ENCODE data around the gene MTFMT. TPM values are rescaled to one million over a fixed set of nuclear protein-coding genes. Genes with fewer than 3 reads are reported as not detected.
A peak's percentile ranks its signal among the peaks of the same experiment; 100 is the strongest.
"Not testable (repeated sequence)": the region's sequence is repeated elsewhere in the genome, so short reads cannot be mapped to it uniquely, and the experiment has no call there.

Gene MTFMT
- total RNA-seq, 1 donor from 2014 or later, result 22.7 TPM

- intact Hi-C loops (cut with micrococcal nuclease), result no loop called here
- H3K9me3 Mint-ChIP-seq, result no peaks in the 10 kb centered on the region
Measured at GRCh38 chr15:65021488-65021887, 8.0 kb downstream of the MTFMT start.

GRCh38 chr15:65020419-65020818 is 9.0 kb downstream of the MTFMT start:
- no peaks in the 10 kb centered on the region for H3K27me3 Mint-ChIP-seq (ENCODE audit: low read depth)
- no peak overlapping the region for H3K27ac Mint-ChIP-seq
- peaks cover 3% of the 10 kb centered on the region for H3K4me1 Mint-ChIP-seq (ENCODE audit: low read depth)
- DNase-seq (ENCODE audit: low spot score), result no peak
- no peaks in the 10 kb centered on the region for H3K9me3 Mint-ChIP-seq
- peaks cover 53% of the 10 kb centered on the region for H3K36me3 Mint-ChIP-seq (ENCODE audit: low read depth)
- intact Hi-C loops (cut with micrococcal nuclease), result no loop called here
- no peak overlapping the region for H3K4me3 Mint-ChIP-seq (ENCODE audit: low read depth)

More at GRCh38 chr15:65021488-65021887, 8.0 kb downstream of the MTFMT start:
- no peak overlapping the region for H3K27ac Mint-ChIP-seq
- peaks cover 58% of the 10 kb centered on the region for H3K36me3 Mint-ChIP-seq (ENCODE audit: low read depth)
- no peak for DNase-seq (ENCODE audit: low spot score)
- H3K4me1 Mint-ChIP-seq (ENCODE audit: low read depth), result peaks cover 3% of the 10 kb centered on the region
- H3K27me3 Mint-ChIP-seq (ENCODE audit: low read depth), result no peaks in the 10 kb centered on the region
- no peak overlapping the region for H3K4me3 Mint-ChIP-seq (ENCODE audit: low read depth)

GRCh38 chr15:65011198-65011597 is 18.2 kb downstream of the MTFMT start:
- H3K27me3 Mint-ChIP-seq (ENCODE audit: low read depth); H3K4me1 Mint-ChIP-seq (ENCODE audit: low read depth); DNase-seq (ENCODE audit: low spot score); H3K9me3 Mint-ChIP-seq; intact Hi-C loops (cut with micrococcal nuclease); H3K27ac Mint-ChIP-seq; H3K4me3 Mint-ChIP-seq (ENCODE audit: low read depth): not testable (repeated sequence)
- peaks cover 57% of the 10 kb centered on the region for H3K36me3 Mint-ChIP-seq (ENCODE audit: low read depth)

DNA sequence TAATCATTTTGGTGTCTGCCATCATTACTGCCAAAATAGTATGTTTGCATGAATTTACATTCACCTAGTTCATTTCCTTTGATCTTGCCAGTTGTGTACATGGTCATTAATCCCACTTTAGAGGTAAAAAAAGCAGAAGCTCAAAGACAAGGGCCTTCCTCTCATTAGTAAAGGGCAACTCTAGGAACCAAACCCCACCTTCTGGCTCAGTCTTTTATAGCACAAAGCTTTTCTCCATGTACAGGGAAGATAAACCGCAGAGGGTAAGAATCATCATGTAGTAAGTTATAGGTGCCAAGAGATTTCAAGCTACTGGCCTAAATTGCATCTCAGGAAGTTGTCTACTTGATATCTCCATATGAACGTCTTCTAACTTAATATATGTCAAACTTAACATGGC is 20.5 kb downstream of the MTFMT start:
- Mint-ChIP-seq H3K9me3 (peaks cover 5% of the 10 kb centered on the region), H3K4me3 (ENCODE audit: low read depth) (no peak overlapping the region), H3K4me1 (ENCODE audit: low read depth) (no peaks in the 10 kb centered on the region), H3K27ac (no peak overlapping the region), H3K27me3 (ENCODE audit: low read depth) (no peaks in the 10 kb centered on the region), H3K36me3 (ENCODE audit: low read depth) (peaks cover 43% of the 10 kb centered on the region)
- intact Hi-C loops (cut with micrococcal nuclease), result no loop called here
- no peak for DNase-seq (ENCODE audit: low spot score)

DNA sequence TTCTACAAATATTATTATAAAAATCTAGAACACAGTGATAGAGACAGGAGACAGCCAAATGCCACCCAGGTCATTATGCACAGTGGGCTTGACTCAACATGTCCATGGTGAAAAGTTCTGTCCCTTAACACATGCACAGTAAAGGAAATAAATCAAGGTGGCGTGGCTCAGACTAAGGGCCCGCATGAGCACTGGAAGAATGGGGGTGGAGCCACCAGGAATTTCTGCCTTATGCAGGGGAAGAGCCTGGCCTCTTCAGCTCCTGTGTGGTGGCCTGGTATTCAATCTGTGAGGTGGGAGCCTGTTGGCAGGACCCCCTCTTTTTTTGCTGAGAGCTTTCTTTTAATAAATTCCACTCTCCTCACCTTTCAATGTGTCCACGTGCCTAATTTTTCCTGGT is 22.6 kb downstream of the MTFMT start:
- Mint-ChIP-seq H3K36me3 (ENCODE audit: low read depth) (peaks cover 31% of the 10 kb centered on the region), H3K27me3 (ENCODE audit: low read depth) (no peaks in the 10 kb centered on the region), H3K27ac (no peak overlapping the region), H3K4me1 (ENCODE audit: low read depth) (no peaks in the 10 kb centered on the region), H3K9me3 (no peaks in the 10 kb centered on the region), H3K4me3 (ENCODE audit: low read depth) (no peak overlapping the region)
- intact Hi-C loops (cut with micrococcal nuclease), result no loop called here
- no peak for DNase-seq (ENCODE audit: low spot score)

- intact Hi-C loops (cut with micrococcal nuclease), result no loop called here
- no peak for DNase-seq (ENCODE audit: low spot score)
- Mint-ChIP-seq H3K27me3 (ENCODE audit: low read depth) (no peaks in the 10 kb centered on the region), H3K4me3 (ENCODE audit: low read depth) (no peak overlapping the region), H3K36me3 (ENCODE audit: low read depth) (peaks cover 14% of the 10 kb centered on the region), H3K4me1 (ENCODE audit: low read depth) (no peaks in the 10 kb centered on the region), H3K9me3 (no peaks in the 10 kb centered on the region), H3K27ac (no peak overlapping the region)
Measured at GRCh38 chr15:65004993-65005392, 24.4 kb downstream of the MTFMT start.

DNA sequence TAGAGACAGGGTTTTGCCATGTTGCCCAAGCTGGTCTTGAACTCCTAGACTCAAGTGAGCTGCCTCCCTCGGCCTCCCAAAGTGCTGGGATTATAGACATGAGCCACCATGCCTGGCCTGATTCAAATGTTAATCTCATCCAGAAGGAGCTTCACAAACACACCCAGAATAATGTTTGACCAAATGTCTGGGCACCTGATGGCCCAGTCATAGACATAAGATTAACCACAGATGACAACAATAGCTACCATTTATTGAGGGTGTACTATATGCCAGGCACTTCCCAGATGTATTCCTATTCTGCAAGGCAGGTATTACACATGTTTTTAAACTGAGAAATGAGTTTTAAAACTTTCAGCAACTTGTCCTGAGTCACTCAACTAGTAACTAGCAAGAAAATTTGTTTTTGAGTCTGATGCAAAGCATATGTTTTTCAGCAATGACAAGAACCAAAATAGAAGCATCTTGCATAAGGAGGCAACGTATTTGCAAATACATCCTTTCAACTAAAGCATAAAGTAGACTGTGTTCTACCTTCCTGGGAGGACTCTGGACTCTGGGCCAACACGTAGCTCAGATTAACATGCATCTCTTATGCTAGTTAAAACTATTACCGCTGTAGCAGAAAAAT is 31.6 kb downstream of the MTFMT start:
- peaks cover 4% of the 10 kb centered on the region for H3K4me1 Mint-ChIP-seq (ENCODE audit: low read depth)
- DNase-seq (ENCODE audit: low spot score), result no peak
- no peaks in the 10 kb centered on the region for H3K9me3 Mint-ChIP-seq
- H3K4me3 Mint-ChIP-seq (ENCODE audit: low read depth), result no peak overlapping the region
- no peak overlapping the region for H3K27ac Mint-ChIP-seq
- no peaks in the 10 kb centered on the region for H3K27me3 Mint-ChIP-seq (ENCODE audit: low read depth)
- intact Hi-C loops (cut with micrococcal nuclease), result no loop called here
- H3K36me3 Mint-ChIP-seq (ENCODE audit: low read depth), result peaks cover under 1% of the 10 kb centered on the region

DNA sequence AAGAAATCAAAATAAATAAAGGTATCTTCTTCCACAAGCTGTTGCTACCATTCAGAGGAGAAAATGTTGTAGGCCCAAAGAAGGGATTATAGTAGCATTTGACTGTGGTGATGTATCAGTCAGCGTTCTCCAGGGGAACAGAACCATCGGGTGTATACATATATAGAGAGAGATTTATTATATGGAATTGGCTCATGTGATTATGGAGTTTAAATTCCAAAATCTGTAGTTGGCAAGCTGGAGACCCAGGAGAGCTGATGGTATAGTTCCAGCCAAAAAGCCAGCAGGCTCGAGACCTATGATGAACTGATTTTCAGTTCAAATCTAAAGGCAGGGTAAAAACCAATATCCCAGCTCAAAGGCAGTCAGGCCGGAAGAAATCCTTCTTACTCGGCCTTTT is 32.4 kb downstream of the MTFMT start:
- DNase-seq (ENCODE audit: low spot score), result no peak
- Mint-ChIP-seq H3K9me3 (no peaks in the 10 kb centered on the region), H3K27ac (no peak overlapping the region), H3K4me1 (ENCODE audit: low read depth) (peaks cover 5% of the 10 kb centered on the region), H3K36me3 (ENCODE audit: low read depth) (no peaks in the 10 kb centered on the region), H3K4me3 (ENCODE audit: low read depth) (no peak overlapping the region), H3K27me3 (ENCODE audit: low read depth) (no peaks in the 10 kb centered on the region)
- intact Hi-C loops (cut with micrococcal nuclease), result no loop called here

- Mint-ChIP-seq H3K27me3 (ENCODE audit: low read depth) (no peaks in the 10 kb centered on the region), H3K27ac (peak overlapping the region; percentile 2), H3K36me3 (ENCODE audit: low read depth) (no peaks in the 10 kb centered on the region), H3K4me1 (ENCODE audit: low read depth) (peaks cover 17% of the 10 kb centered on the region), H3K4me3 (ENCODE audit: low read depth) (no peak overlapping the region), H3K9me3 (no peaks in the 10 kb centered on the region)
- DNase-seq (ENCODE audit: low spot score), result no peak
- intact Hi-C loops (cut with micrococcal nuclease), result loop anchor here (5.0 kb wide), 1 partner anchor 101 kb away; no protein-coding TSS in a partner anchor
Measured at GRCh38 chr15:64993290-64993689, 36.1 kb downstream of the MTFMT start.

DNA sequence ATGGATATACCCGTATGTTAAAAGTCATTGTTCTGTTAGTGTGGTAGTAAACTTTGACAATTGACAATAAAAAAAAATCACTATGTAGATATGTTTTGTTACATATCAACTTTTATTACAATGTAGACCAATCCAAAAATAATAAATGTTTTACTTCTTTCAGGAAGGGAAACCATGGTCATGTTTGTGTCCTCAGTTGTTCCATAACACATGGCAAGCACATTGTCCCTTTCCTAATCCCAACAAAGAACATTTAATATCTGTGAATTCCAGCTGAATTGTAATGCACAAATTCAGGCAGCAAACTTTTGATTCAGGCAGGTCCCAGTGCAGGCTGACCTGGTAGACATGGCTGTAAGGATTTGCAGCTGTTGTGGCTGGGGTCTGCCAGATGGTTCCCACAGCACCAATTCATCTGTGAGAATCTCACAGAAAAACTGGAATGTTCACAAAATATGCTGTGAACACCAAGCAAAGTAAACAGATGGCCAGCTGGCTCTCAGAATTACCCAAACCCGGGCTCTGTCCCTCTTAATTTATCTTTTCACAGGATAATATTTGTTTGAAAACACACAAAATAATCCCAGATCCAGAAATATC is 37.8 kb downstream of the MTFMT start:
- Mint-ChIP-seq H3K4me1 (ENCODE audit: low read depth) (peaks cover 27% of the 10 kb centered on the region), H3K9me3 (no peaks in the 10 kb centered on the region), H3K27ac (no peak overlapping the region), H3K36me3 (ENCODE audit: low read depth) (peaks cover 6% of the 10 kb centered on the region), H3K27me3 (ENCODE audit: low read depth) (no peaks in the 10 kb centered on the region), H3K4me3 (ENCODE audit: low read depth) (peak overlapping the region; percentile 41)
- no peak for DNase-seq (ENCODE audit: low spot score)
- intact Hi-C loops (cut with micrococcal nuclease), result loop anchor here (5.0 kb wide), 1 partner anchor 99 kb away; no protein-coding TSS in a partner anchor

DNA sequence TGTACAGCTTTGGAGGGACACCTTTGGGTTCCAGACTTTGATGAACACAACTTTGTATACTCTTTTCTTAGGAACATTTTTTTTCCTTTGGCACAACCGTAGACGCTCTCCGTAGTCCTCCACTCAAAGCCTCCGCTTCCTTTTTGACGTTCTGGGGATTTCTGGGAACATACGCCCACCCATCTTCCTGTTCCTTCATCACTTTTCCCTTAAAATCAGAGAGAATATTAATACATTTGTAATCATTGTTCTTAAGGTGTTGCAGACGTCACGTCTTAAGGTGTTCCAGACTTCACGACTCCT is 39.3 kb downstream of the MTFMT start:
- intact Hi-C loops (cut with micrococcal nuclease), result loop anchor here (5.0 kb wide), 1 partner anchor 98 kb away; no protein-coding TSS in a partner anchor
- Mint-ChIP-seq H3K9me3 (no peaks in the 10 kb centered on the region), H3K4me1 (ENCODE audit: low read depth) (peaks cover 34% of the 10 kb centered on the region)

GRCh38 chr15:64989416-64990167 is 39.8 kb downstream of the MTFMT start, which contains the start of gene SPG21:
SPG21 (minus strand) TSS chr15:64989914; CDS start chr15:64983569, 6,345 bp downstream.
- no peaks in the 10 kb centered on the region for H3K9me3 Mint-ChIP-seq
- peak; percentile 90 for DNase-seq (ENCODE audit: low spot score)
- no peaks in the 10 kb centered on the region for H3K27me3 Mint-ChIP-seq (ENCODE audit: low read depth)
- intact Hi-C loops (cut with micrococcal nuclease), result loop anchor here (2.0 to 5.0 kb wide), 2 partner anchors 97 to 307 kb away; partner anchors contain the start of gene RNU5A-1
- H3K4me1 Mint-ChIP-seq (ENCODE audit: low read depth), result peaks cover 38% of the 10 kb centered on the region
- H3K27ac Mint-ChIP-seq, result peak within 1 kb of the TSS; percentile 90
- peaks cover 16% of the 10 kb centered on the region for H3K36me3 Mint-ChIP-seq (ENCODE audit: low read depth)
- peak within 1 kb of the TSS; percentile 100 for H3K4me3 Mint-ChIP-seq (ENCODE audit: low read depth)

More for the DNA sequence above, 39.3 kb downstream of the MTFMT start:
- H3K27me3 Mint-ChIP-seq (ENCODE audit: low read depth), result no peaks in the 10 kb centered on the region
- DNase-seq (ENCODE audit: low spot score), result no peak
- peaks cover 15% of the 10 kb centered on the region for H3K36me3 Mint-ChIP-seq (ENCODE audit: low read depth)
- peak overlapping the region; percentile 85 for H3K27ac Mint-ChIP-seq
- H3K4me3 Mint-ChIP-seq (ENCODE audit: low read depth), result peak overlapping the region; percentile 87

DNA sequence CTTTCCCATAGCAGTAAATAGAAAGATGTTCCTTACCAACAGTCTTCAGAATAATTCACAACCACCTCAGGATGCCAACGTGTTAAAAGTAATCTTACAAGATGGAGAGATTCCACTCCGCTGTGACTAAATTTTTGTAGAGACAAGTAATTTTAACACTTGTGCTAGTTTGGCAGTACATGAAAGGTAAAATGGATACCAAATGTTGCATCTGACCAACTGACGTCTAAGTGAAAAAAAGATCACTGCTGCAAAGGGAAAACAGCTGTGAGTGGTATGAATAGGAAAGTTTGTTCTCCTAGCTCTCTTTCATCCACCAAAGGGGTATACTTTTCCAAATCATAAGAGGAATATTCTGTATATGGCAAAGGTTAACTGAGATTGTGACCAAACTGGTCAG is 42.3 kb downstream of the MTFMT start:
- H3K4me3 Mint-ChIP-seq (ENCODE audit: low read depth), result no peak overlapping the region
- peaks cover 24% of the 10 kb centered on the region for H3K36me3 Mint-ChIP-seq (ENCODE audit: low read depth)
- peaks cover 36% of the 10 kb centered on the region for H3K4me1 Mint-ChIP-seq (ENCODE audit: low read depth)
- no peak overlapping the region for H3K27ac Mint-ChIP-seq
- no peaks in the 10 kb centered on the region for H3K9me3 Mint-ChIP-seq
- no peaks in the 10 kb centered on the region for H3K27me3 Mint-ChIP-seq (ENCODE audit: low read depth)
- no peak for DNase-seq (ENCODE audit: low spot score)
- intact Hi-C loops (cut with micrococcal nuclease), result no loop called here
